IPS-11a (cell line): ENCODE measurements around the gene CDH23.

Experiments
- H3K4me3 ChIP-seq: one replicate; pipeline ENCODE4 v1.5.1; 2013; ENCODE audit warnings: low read depth, low read length, control low read depth

CDH23 gene

DNA sequence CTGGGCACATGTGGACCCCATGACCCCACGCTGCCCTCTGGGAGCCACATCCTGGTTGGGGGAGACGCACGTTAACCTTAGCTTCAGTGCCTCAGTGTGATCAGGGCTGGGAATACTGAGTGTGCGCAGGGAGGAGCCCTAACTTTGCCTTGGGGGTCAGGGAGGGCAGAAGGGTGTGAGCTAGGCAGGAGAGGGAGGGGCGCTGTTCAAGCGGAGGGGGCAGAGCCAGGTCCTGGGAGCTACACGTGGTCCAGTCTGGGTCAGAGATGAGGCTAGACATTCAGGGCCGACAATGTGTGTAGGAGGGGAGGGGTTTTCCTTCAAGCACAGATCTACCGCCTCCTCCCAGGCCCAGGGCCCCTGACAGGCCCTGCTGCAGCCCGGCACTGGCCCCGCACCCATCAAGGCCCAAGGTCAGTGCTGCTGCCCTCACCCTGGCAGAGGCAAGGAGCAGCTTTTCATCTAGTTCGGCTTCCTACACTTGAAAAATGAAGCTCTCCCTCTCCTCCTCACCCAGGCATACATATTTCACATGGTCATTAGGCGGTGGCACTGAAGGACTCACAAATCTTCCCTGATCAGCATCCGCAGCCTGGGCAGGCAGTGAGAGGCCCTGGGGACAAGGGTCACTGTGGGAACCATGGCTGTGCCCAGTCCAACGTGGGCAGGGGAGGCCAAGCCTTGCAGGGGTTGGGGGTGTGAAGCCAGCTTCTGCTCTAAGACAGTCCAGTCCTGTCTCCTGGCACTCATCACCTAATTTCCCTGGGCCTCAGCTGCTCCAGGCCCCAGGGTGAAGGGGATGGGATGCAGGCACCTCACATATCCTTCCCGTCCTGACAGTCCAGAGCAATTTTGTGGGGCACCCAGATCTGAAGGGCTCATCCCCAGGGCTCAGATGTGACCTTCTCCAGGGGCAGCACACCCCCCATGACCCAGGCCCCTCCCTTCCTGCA lies 275.6 kb downstream of the CDH23 start:
- no peak overlapping the region for H3K4me3 ChIP-seq

GRCh38 chr10:71675295-71675970 lies 278.7 kb downstream of the CDH23 start:
- H3K4me3 ChIP-seq: no peak overlapping the region

DNA sequence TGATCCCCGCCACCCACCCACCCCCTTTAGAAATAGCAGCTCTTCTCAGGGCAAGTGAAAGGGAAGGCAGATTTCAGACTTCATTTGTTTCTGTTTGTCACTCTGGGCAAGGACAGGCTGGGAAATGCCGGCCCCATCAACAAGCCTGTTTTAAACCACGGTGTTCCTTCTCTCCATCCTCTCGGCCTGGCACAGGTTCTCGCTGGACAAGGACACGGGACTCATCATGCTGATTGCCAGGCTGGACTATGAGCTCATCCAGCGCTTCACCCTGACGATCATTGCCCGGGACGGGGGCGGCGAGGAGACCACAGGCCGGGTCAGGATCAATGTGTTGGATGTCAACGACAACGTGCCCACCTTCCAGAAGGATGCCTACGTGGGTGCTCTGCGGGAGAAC lies 280.5 kb downstream of the CDH23 start:
- no peak overlapping the region for H3K4me3 ChIP-seq

GRCh38 chr10:71678057-71678805 lies 281.5 kb downstream of the CDH23 start:
- H3K4me3 ChIP-seq: no peak overlapping the region

DNA sequence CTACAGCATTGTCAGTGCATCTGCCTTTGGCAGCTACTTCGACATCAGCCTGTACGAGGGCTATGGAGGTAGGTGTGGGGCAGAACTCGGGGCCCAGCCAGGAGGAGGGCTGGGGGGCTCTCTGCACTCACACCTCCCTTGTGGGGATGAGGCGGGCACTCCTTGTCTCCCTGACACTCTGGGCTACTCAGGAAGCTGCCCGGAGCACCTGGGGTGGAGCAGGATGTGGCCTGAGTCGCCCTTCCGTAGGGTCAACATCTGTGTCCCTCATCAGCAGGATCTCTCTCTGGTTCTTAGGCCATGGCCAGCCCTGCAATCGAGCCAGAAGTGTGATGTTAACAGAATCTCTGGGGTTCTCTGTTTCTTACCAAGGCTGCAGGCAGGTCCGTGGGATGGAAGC lies 282.7 kb downstream of the CDH23 start:
- H3K4me3 ChIP-seq: no peak overlapping the region

- H3K4me3 ChIP-seq: no peak overlapping the region
Measured at GRCh38 chr10:71681977-71682376, 285.3 kb downstream of the CDH23 start.

DNA sequence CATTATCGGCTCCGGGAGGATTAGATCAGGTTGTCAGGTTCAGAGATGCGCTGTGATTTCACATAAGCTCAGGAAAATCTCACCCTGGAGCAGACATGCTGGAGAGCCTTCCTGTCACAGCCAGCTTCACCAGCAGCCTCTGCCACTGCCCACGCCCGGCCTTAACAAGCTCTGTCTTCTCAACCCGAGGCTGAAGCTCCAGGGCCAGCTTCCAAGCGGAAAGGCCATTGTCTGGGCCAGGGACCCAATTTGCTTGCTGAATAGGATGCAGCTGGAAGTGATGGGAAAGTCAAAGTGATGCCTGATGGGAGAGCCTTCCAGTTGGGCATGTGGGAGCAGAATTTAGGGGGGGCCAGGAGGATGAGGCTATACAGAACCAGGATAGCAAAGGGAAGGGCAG lies 286.6 kb downstream of the CDH23 start:
- H3K4me3 ChIP-seq: no peak overlapping the region

DNA sequence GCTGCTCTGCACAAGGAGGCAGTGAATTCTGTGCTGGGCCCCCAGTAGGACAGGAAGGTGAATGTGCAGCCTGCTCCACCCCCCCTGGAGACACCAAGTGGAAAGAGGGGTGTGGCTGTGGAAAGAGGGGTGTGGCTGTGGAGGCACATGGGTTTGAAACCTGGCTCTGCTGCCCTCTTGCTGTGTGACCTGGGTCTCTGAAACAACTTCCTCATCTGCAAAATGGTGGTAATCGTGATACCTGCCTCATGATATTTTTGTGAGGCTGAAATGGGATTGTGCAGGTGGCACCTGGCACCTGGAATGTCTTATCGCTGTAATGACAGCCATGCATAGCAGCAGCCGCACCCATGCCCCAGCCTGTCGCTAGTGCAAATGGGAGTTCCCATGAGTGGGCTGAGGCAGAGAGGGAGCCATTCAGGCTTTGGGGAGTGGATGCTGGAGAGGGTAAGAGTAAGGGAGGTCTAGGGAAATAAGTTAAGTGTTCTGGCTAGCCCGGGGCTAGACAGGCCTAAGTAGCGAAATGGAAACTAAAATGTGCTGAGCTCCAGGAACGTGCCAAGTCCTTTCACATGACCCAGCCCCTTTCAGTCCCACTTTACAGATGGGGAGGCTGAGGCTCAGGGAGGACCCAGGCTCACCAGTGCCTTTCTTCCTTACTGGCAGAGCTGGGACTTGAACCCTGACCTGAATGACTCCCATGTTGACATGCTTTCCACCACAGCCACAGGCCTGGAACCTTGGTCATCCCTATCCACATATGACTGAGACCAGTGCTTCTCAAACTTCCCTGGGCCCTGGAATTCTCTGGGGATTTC lies 287.8 kb downstream of the CDH23 start:
- H3K4me3 ChIP-seq: no peak overlapping the region

- no peak overlapping the region for H3K4me3 ChIP-seq
Measured at GRCh38 chr10:71685554-71686232, 289.0 kb downstream of the CDH23 start.

GRCh38 chr10:71687077-71687476 lies 290.4 kb downstream of the CDH23 start:
- no peak overlapping the region for H3K4me3 ChIP-seq

DNA sequence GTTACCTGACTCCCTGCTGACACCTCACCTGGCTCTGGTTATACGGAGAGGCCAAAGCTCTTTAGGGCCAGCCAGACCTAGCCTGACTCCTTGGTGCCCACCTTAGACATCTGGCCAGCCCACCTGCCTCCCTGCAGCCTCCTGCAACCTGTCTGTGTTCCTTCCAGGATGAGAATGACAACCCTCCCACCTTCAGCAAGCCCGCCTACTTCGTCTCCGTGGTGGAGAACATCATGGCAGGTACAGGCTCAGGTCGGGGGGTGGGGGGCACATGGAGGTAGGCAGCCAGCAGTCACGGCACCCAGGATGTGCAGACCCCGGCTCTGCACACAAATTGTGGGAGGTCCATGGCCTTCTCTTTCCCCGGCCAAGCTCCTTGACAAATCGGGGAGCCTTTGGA lies 290.8 kb downstream of the CDH23 start:
- H3K4me3 ChIP-seq: no peak overlapping the region

GRCh38 chr10:71688256-71688655 lies 291.5 kb downstream of the CDH23 start:
- H3K4me3 ChIP-seq: no peak overlapping the region

DNA sequence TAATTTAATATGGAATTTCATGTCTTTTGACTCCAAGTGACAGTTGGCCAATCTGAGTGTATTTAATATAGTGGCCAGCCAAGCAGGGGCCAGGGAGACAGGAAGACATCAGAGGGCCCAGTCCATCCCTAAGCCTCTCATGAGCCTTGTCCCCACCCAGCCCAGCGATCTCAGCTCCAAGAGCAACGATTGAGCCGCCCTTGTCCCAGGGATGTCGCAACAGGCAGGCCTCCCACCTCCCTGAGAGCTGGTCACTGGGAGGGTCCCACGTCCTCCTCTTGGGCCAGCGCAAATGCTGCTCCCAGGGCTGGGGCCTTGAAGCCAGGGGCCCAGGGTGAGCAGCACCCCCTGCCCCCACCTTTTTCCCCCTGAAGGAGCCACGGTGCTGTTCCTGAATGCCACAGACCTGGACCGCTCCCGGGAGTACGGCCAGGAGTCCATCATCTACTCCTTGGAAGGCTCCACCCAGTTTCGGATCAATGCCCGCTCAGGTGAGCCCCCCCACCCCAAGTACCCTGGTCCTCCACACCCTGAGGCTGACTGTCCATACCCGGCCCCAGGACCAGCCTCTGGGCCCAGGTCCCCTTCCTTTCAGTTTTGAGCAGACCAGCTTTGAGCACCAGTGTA lies 293.5 kb downstream of the CDH23 start:
- no peak overlapping the region for H3K4me3 ChIP-seq

GRCh38 chr10:71691405-71691804 lies 294.7 kb downstream of the CDH23 start:
- no peak overlapping the region for H3K4me3 ChIP-seq

DNA sequence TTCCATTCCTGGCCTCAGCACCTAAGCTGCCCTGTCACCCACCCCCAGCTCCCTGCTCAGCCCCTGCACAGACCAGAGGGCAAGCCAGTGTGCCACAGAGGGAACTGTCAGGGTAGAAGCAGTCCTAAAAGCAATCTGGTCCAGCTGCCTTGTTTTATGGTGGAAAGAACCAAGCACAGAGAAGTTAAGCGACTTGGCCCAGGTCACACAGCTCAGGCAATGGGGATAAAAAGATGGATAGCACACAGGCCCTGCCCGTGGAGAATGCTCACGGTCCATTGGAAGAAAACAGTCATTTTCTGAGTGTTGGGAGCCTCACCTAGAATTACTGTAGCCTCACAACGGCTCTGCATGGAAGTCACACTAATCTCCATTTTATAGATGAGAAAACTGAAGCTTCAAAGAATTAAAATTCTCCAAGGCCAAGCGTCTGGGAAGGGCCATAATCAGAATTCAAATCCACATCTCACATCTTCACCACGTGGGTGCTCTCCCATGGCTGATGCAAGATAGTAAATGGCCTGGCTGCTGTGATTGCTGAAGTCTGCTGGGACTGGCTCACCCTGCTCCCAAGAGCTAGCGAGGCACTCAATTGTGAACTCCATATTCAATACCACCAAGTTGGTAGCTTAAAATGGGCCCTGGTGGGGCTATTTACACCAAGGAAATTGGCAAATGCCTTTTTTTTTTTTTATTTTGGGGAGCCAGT lies 296.0 kb downstream of the CDH23 start:
- H3K4me3 ChIP-seq: no peak overlapping the region

- no peak overlapping the region for H3K4me3 ChIP-seq
Measured at GRCh38 chr10:71693377-71693776, 296.7 kb downstream of the CDH23 start.

GRCh38 chr10:71694039-71694501 lies 297.4 kb downstream of the CDH23 start:
- H3K4me3 ChIP-seq: no peak overlapping the region

DNA sequence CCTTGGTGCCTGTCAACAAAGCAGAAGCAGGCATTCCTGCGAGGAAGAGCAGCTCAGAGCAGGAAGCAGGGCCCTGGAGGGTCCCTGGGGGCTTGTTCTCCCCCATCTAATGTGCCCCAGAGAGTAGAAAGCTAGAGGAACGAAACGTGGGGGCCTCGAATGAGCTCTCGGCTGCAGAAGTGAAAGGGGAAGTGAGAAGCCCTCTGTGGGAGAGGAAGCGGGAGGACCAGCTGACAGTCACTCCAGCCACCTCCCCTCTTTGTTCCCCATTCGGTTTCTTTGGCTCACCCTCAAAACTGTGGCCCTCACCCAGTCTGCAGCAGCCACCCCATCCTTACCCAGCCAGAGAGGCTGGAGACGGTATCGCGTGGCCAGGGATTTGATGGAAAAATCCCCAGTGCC lies 297.8 kb downstream of the CDH23 start:
- no peak overlapping the region for H3K4me3 ChIP-seq
